ENCODE results near the gene STK4. TPM values are rescaled to one million over a fixed set of nuclear protein-coding genes. Genes with fewer than 3 reads are reported as not detected.
A peak's percentile ranks its signal among the peaks of the same experiment; 100 is the strongest.

STK4 gene
- total RNA-seq, 1 donor: 35.8 TPM

GRCh38 chr20:45064812-45065211 is 98.5 kb downstream of the STK4 start:
- DNase-seq (ENCODE audit: low read depth): no peak
- no peak overlapping the region for H3K4me3 ChIP-seq (ENCODE audit: low read depth, low read length)
- TF ChIP-seq CTCF (IDR thresholded peaks at IDR 0.05; ENCODE audit: insufficient read depth, low read depth, low read length): no peak

DNA sequence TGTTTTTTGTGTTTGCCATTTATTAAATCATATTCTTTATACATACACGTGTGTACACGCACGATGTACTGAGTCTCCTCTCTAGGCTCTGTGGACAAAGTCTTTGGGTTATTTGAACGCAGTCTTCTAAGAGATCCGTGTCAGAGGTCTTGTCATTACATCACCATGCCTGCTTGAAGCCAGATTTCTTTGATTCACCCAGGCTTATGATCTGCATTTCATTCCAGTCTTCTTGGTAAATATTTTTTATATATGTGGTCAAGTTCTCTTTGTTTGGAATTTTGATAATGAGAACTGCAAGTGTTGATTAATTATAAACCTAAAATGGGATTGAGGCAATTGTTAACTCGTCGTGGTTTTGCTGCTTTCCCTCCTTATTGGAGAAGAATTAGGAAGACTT is 100.1 kb downstream of the STK4 start:
- TF ChIP-seq CTCF (IDR thresholded peaks at IDR 0.05; ENCODE audit: insufficient read depth, low read depth, low read length): no peak
- DNase-seq (ENCODE audit: low read depth): peak; percentile 32
- H3K4me3 ChIP-seq (ENCODE audit: low read depth, low read length): no peak overlapping the region

DNA sequence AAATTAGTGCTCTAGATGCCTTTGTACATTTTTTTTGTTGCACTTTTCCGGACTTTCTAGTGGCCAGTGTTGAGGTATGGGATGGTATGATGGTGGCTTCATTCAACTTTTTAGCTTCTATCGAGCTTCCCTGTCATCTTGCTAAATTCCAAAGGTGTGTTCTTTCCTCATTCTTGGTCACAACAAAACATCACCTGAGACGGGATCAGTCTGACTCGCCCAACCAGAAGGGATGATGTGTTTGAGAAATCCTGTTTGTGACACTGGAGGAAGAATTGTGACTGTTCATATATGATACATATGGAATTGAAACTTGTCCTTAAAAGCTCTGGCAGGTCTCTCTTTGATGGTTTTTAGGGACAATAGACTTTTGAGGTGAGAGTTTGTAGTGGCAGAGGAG is 100.8 kb downstream of the STK4 start:
- no peak for DNase-seq (ENCODE audit: low read depth)
- H3K4me3 ChIP-seq (ENCODE audit: low read depth, low read length): no peak overlapping the region
- no peak for TF ChIP-seq CTCF (IDR thresholded peaks at IDR 0.05; ENCODE audit: insufficient read depth, low read depth, low read length)

DNA sequence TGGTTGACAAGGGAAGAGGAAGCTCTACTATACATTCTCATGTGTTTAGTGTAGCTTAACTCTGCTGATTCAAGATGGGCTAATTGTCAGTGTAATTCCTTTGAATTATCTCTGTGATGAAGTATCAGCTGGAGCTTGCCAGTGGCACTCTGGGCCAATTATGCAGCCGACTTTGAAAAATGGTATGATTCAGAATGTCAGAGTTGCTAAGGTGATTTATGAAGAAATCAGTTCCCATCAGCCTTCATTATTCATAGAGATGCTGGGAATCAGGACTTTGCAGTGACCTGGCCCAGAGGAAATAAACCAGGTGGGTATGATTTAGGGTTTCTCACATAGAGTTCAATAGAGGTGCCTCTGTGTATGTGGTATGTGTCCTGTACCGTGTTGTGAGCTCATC is 101.2 kb downstream of the STK4 start:
- H3K4me3 ChIP-seq (ENCODE audit: low read depth, low read length): no peak overlapping the region
- no peak for TF ChIP-seq CTCF (IDR thresholded peaks at IDR 0.05; ENCODE audit: insufficient read depth, low read depth, low read length)
- DNase-seq (ENCODE audit: low read depth): no peak

- peak; percentile 77 for DNase-seq (ENCODE audit: low read depth)
- no peak for TF ChIP-seq CTCF (IDR thresholded peaks at IDR 0.05; ENCODE audit: insufficient read depth, low read depth, low read length)
- no peak overlapping the region for H3K4me3 ChIP-seq (ENCODE audit: low read depth, low read length)
These were observed 102.9 kb downstream of the STK4 start for GRCh38 chr20:45069261-45069660.

DNA sequence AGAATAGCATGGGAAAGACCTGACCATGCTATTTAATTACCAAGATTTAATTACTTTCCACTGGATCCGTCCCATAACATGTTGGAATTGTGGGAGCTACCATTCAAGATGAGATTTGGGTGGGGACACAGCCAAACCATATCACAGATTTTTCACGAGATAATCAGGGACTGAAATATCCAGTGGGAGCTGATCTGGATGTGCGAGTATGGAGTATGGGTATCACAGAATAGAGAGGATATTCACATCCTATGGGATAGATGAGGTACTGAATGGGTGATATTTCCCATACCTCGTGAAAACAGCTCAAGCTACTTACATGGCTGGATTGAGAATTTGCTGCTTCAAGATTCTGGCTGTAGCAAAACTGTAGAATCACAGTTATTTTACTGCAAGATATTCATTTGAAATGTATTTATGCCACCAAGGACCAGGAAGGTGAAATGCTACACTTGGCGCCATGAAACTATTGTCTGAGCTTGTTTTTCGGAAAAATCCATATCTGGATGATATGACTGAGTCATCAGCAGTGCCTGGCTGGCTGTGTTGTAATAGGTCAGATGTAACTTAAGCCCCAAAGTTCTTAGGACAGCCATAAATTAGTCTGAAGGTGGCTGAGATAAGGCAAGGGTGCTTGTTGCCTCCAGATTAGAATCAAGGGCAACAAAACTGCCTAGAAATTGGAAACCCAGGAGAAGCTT is 104.8 kb downstream of the STK4 start:
- no peak overlapping the region for H3K4me3 ChIP-seq (ENCODE audit: low read depth, low read length)
- TF ChIP-seq CTCF (IDR thresholded peaks at IDR 0.05; ENCODE audit: insufficient read depth, low read depth, low read length): no peak
- DNase-seq (ENCODE audit: low read depth): peak; percentile 87

DNA sequence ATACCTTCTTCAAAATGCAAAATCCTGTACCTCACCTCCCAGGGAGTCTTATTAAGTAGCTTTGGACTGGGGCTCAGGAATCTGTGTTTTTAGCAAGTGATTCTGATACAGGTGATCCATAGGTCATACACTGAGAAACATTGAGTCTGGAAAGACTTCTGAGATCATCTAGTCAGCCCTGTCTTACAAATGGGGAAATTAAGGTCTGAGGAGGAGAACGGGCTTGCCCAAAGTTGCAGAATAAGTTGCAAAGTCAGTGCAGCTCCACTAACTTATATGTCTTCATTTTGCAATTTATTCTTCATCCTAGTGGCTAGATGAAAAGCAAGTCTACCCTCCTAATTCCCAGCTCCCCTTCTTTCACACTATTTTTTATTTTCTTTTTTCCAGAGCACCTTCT is 105.8 kb downstream of the STK4 start:
- H3K4me3 ChIP-seq (ENCODE audit: low read depth, low read length): no peak overlapping the region
- DNase-seq (ENCODE audit: low read depth): no peak
- no peak for TF ChIP-seq CTCF (IDR thresholded peaks at IDR 0.05; ENCODE audit: insufficient read depth, low read depth, low read length)
